HG02840 (cell line): Measurements from ENCODE around the gene RYR3.

ENCODE experiments used
- ATAC-seq: cut with Tn5 transposase; IDR thresholded peaks from one replicate; pipeline ENCODE4 v1.9.1; 2021; ENCODE audit warnings: mild to moderate bottlenecking, moderate library complexity, moderate number of reproducible peaks; ENCODE audit not compliant: unreplicated experiment, low FRiP score

RYR3 gene

DNA sequence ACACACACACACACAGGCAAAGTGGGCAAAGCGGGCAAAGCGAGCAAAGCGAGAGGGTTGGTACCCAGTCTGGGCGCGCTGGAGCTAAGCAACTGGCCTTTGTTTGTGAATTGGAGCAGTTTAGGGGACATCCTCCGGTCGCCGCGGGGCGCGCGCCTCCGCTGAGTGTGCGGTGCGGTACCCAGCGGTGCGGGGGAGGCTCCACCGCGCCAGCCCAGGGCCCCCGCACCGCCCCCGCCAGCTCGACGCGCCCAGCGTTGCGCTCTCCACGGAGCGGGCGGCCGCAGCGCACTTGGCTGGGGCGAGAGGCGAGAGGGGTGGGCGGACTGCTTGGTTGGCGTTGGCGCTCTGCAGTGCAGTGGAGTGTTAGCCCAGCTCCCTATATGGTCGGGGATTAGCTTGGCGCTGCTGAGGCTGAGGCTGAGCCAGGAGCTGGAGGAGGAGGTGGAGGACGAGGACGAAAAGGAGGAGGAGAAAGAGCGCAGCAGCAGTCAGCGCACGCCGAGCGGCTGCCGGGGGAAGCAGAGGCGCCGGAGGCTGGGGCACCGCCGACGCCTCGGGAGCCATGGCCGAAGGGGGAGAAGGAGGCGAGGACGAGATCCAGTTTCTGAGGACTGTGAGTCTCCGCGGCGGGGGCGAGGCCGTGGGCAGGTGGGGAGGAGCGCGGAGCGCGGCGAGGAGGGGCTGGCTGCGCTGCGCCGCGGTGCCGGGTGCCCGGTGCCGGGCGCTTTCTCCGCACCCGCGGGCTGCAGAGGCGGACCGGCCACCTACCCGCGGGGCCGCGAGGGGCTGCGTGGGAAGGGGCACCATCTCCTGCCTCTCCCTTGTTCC, at the start of gene RYR3:
RYR3 (plus strand) TSS at position 487 of the 831 bp plus-strand sequence; CDS start at position 566, 79 bp downstream.
- ATAC-seq = no peak

DNA sequence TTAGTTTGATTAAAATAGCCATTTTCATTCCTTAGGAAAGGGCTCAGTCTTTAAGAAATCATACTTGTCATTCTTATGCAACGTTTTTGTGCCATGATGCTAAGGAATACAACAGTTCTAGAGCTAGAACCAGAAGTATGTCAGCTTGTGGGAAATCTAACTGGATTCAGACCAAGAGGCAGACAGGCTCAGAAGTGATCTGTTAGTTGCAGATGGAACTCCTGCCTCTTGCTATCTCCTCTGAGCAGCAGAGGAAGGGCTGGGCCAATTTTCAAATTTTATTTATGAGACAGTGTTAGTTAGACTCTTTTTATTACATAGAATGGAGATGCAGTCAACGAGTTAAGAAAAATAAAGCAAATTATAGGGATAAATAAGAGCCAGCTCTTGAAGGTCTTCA, 48.5 kb upstream of the RYR3 start:
- ATAC-seq = no peak

DNA sequence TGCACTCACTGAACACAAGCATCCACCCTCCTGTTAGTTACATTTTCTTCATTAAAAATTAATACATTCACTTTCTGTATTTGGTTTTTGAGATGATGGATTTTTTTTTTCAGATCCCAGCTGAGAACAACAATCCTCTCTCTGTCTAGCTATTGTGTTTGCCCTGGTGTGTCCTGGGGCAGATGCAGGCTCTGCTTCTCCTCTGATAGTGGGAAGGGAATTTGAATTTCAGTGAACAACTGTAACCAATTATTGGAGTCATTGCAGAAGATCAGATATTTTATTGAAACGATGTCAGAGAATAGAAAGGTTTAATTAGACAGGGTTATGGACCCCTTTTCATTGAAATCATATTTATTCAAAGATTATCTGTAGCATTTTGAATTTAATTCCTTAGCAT, 33.1 kb upstream of the RYR3 start:
- no peak for ATAC-seq

DNA sequence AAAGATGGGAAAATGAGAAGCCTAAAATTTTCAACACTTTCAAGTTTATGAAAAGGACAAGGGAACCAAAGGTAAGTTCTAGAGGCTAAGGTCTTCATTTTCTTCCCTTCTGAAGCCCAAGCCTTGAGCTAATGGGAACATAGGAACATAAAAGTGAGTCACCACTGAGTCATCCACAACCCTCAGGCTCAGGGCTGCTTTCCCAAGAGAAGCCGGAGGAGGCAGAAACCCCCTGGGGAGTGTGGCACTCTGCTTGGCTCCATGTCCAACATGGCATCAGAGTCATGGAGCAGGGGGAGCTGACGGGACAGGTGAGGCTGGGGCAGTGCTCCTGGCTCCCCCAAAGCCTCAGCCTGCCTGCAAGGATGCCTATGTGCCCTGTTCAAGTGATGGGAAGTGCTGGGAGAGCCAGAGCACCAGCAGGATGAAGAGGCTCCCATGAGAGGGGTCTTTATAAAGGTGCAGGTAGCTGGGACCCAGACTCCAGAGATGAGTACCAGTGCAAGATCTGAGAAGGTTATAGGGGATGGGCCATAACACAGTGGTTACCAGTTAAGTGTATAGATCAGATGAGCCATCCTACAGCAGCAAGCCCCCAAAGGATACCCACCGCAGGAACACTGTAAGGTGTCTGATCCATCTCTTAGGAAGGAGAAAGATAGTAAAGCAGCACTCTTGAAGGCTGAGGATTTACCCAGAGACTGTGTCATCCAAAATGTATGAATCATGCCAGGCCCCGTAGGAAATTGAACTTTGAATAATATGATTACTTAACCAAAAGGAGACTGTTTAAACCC, 31.8 kb upstream of the RYR3 start:
- ATAC-seq = no peak

DNA sequence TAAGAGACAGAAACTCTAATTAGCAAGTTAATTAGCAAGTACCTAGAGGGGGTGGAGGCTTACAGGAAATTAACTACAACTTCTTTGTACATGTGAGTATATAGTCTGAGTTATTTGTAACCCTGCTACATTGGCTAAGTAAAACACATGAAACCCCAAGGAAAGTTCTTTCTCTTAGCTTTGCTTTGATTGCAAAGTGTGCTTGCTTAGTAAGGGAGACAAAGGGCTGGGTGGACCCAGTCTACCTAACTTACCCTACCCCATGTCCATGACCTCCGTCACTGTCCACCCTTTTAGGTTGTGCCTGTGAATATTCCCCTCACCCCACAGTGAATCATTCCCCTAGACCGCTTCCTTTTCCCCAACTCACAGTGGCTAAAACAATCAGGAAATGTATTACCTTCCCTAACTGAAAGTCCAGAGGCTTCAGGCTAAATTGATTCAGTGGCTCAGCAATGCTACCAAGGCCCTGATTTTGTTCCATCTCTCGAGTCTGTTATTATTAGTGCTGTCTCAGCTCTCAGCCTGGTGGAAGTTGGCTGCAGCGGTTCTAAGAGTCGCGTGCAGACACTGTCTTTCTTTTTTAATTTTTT, 31.1 kb upstream of the RYR3 start:
- no peak for ATAC-seq

DNA sequence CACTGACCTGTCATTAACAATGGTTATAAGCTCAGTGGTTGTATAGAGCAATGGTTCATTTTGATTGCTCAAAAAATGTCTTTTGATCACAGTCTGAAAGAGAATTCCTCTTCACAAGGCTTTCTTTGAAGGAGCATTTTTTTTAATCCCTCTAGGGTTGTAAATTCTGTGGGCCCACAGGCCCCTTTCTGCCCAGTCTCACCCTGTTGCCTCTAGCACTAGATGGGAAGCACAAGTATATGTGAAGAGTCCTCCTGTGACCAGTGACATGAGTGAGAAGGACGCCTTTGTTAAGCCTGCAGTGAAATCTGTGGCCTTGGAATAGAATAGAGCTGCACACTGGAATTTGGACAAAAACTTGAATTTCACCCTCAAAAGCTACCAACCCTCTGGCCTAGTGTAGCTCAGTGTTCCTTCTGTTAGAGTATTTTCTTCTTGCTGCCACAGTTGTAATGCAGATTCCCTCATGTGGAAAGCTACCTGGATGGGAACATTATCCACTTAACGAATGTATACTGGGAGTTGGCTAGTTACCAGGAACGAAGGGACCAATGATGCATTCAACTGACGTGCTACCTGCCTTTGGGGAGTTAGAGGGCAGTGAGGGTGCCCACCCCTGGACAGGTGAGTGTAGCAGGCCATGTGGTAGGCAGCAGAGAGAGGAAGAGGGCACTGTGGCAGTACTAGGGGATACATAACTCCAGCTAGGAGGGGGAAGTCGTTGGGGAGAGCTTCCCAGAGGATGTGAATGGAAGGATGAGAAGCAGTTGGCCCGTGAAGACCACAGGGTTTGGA, 28.3 kb upstream of the RYR3 start:
- no peak for ATAC-seq

DNA sequence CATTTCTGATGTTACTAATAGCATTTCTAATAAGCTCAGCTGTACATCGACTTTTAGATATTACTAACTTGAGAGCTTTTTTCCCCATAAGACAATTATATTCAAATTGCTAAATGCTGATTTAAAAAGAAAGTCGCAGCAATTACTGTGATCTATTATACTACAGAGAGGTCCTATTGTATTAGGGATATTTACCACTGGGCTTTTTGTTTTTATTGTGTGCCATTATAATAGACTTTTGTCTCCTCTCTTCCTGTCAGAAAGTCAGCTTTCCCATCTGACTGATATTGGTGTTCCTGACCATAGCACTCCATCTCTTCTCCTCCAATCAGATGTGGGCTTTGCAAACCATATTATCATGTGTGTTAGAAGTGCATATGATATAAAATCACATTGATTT, 27.2 kb upstream of the RYR3 start:
- no peak for ATAC-seq

DNA sequence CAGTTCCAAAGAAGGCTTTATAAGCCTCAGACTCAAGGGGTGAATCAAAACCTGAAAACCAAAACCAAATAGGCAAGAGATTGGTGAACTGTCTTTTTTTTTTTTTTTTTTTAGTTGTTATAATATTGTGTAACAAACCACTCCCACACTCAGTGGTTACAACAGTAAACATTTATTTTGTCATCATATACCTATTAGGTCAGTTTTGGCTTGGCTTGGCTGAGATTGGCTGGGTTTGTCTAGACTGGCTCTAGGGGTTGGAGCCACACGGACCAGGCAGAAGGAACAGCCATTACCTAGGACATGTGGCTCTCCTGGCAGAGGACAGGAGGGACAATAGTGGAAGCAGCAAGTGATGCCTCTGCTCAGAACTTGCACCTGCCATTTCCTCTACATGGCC, 26.4 kb upstream of the RYR3 start:
- no peak for ATAC-seq

DNA sequence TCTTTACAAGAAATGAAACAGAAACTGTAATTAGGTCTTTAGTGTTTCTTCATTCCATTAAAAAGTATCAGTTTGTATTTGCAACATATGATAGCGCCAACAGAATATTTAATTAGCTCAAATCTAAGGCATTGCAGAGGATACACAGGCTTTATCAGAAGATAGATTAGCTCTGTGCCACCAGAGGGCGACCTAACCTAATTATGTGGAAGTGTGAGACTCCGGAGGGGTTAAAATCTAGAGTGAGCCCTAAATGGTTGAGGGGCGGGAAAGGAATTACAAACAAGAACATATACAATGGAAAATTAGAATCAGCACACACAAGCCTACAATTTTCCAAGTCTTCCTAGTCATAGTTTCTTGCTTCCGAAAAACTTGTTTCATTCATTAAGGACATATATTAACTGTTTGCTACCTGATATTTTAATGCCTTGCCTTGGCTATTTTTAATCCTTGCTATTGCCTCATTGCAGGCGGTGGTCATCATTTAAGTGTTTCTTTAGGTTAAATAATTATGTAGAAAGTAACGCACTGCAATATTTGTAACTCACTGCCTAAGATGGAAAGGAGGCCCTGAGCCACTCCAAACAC, 18.0 kb upstream of the RYR3 start:
- ATAC-seq = no peak

DNA sequence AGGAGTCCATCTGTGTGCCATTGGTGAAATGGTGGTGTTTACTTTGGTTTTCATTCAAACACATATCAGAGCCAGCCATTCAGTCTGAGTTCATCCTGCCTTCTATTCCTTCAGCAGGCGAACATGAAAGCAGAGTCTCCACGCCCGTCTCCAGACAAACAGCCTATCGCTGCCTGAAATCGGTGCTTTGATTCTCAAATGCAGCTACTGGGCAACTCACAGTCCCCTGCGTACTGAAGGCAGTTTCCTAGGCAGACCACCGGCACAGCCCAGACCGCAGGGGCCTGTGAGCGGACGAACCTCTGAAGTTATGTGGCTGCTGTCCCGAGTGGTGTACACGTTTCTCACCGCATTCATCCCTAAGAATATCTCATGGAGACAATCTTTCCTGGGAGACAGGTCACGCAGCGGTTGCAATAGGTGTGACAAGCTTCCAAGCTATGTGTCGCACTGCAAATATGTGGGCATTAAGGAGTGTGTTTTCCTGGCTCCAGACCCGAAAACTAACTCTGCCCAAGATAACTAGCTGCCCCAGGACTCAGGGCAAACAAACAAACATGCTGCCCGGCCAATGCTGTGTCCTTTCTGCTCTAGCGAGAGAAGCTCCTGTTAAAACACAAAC, 16.9 kb upstream of the RYR3 start:
- no peak for ATAC-seq

DNA sequence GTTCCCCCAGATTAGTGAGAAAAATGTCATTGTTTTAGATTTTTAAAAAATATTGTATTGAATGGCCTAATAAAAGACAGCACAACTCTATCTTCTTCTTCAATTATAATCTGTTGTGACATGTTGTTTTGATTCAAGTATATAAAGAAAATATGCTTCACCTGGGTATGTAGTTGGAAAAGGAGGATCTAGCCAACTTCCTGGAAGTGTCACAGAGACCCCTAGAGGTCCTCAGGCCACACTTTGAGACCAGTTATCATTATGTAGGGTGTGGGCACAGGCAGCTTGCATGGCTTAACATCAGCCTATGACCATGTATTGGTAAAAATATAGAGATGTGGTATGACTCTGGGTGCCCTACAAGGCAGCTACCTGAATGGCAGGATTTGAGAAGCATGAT, 14.7 kb upstream of the RYR3 start:
- no peak for ATAC-seq

DNA sequence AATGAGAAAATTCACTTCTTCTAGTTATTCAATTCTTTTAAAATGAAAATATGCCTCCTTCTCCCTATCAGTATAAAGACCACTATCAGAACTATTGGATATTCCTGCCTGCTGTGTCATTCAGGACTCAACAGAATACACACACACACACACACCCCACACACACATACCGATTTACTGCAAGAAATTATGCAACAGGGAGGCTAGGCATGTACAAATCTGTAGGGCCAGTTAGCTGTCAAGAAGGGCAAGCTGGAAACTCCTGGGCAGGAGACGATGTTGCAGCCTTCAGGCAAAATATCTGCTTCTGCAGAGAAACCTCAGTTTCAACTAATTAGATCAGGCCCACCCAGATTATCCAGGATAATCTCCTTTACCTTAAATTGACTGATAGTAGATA, 13.9 kb upstream of the RYR3 start:
- ATAC-seq = no peak

DNA sequence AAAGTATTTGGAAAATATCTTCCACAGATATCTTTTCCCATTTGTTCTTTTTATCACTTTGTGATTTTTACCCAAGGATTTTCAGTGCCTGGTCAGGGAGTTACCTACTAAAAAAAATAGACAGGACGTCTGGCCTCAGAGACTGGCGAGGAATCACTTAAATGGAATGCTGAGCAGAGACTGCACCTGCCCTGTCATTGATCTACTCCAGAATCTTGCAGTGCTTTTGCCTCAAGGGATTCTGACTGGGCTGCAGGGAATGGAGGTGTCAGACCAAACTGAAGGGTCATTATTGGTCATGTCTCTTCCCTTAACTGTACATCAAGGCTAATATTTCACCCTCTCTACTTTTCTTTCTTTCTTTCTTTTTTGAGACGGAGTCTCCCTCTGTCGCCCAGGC, 12.1 kb upstream of the RYR3 start:
- no peak for ATAC-seq

DNA sequence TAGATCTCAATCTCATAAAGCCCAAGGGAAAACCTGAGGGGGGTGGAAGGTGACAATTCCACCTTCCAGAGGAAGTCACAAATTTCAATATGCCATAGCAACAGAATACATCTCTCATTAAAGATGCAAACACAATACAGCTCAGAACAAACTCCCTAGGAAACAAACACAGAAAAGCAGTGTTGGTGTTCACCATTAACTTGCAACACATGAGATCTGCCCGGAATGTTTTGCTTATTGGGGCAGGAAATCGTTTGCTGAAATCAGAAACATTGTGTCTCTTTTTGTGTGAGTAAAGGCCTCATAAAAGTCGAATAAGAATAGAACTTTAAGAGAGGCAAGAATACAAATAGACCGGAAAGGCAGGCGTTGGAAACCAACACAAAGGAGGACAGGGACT, 5.8 kb upstream of the RYR3 start:
- no peak for ATAC-seq

DNA sequence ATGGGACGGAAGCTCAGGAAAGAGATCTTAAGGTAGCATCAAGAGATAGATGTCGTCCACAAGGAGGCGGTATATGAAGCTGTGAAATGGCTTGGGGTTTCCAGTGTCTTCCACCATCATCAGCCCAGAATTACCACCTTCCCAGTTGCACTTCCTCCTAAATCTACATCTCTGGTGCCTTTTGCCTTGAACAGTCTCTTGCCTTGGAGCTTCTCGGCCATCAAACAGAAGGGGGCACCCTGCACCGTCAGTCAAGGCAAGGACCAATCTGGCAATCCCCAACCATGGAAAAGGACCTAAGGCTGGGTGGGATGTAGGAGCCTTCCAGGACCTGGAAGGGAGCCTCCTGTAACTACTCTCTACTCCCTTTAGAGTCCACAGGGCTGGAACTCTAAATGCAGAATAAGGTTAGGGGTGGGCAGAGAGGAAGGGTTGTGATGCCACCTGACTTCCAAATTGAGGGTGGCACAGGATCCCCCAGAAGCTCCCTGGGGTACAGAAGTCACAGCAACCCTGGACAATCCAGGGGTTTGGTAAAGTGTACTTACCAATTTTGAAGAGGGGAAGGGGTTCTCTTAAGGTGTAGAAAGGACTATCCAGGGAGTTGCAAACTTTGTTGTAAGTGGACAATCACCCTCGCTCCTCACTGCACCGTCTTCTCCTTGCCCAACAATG, 1.0 kb upstream of the RYR3 start:
- ATAC-seq = no peak

DNA sequence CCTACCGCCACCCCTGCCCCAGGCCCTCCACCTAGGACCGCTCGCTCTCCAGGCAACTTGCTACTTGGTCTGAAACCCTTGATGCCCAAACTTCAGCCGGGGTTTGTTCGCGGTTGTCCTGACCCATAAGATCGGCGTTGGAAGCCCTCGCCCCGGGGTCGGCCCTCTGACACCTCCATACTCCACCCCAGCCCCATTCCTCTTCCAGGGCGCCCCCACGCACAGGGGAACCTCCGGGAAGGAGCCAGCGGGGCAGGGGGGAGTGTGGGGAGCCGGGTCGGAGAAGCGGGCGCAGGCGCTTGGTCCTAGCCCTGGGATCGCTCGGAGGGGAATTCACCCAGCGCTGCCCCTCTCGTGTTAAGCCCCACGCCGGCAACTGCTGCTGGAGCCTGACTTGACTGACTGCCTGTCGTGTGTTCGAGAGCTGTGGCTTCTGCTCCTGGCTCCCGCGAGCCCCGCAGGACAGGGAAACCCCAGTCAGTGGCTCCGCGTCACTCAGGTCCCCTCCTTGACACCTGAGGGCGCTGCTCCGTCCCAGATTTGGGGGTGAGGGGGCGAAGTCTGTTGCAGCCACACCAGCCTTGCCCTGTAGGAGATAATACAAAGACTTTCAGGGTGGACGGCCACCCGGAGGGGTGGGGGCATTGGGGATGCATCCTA, 675 bp downstream of the RYR3 start:
- ATAC-seq = no peak

DNA sequence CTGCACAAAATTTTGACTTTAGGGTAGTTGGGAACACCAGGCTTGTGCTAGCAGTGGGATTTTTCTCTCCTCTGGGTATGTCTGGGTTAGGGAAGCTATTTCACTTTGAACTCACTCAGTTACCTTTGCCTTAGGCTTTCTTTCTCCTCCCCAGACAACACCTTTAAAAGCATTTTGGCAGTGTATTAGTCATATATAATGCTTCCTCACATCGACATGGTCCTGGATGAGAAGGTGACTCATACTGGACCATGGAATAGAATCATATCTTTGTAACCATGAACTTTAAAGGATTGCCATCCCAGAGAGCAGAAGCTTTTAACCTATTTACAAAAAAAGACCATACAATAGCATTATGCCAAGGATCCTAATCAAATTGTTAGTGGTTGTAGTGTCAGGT, 2.7 kb downstream of the RYR3 start:
- ATAC-seq = no peak

DNA sequence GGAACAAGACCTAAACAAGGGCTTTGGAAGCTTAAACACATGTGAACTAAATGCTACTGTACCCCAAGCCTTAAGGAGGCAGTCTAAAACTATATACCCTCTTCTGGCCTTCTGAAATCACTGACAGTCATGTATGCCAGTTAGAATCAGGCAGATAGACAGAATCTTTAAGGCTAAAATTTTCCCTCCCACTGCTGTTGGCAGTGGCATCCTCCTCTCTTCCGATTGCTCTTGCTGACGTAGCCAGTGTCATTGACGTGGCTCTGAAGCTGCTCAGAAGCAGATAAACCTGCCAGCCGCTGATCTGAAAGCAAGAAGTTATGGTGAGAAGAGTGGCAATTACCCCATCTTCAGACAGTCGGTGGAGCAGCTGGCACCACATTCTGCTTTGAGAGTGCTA, 3.3 kb downstream of the RYR3 start:
- ATAC-seq = no peak

DNA sequence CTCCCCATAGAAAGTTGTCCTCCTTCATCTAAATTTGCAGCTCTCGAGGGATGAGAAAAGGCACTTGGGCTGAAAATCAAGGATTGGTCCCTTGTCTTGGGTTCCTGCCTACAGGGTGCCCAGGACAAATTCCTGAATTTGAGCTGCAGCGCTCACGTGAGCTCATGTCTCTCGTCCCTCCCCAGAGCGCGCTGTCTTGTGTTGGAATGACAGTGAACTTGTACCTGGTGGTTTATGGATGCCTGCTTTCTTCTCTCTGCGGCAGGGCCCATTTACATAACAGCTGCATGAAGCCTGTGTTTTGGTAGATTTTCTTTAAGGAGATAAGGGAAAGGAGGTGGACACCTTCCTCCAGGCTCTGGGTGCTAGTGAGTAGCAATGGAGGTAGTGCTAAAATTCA, 4.3 kb downstream of the RYR3 start:
- no peak for ATAC-seq
